KG1 (cell line): Measurements from ENCODE around the gene NCR1.
"Not testable (repeated sequence)": the region's sequence is repeated elsewhere in the genome, so short reads cannot be mapped to it uniquely, and the experiment has no call there.

Experiments
- DNase-seq: peaks from one replicate; lab custom pipeline; 2025; lab: John Stamatoyannopoulos, UW

Gene NCR1

GRCh38 chr19:54905803-54906511, at the start of gene NCR1:
Gene NCR1 (plus strand): TSS chr19:54906148. CDS start chr19:54906188, 40 bp downstream.
- DNase-seq, result no peak

- DNase-seq, result not testable (repeated sequence)
Observed at GRCh38 chr19:54858476-54858875, 47.5 kb upstream of the NCR1 start.

- DNase-seq, result not testable (repeated sequence)
Observed at GRCh38 chr19:54859421-54859820, 46.5 kb upstream of the NCR1 start.

- not testable (repeated sequence) for DNase-seq
Observed at GRCh38 chr19:54863459-54863858, 42.5 kb upstream of the NCR1 start.

GRCh38 chr19:54871696-54872095, 34.3 kb upstream of the NCR1 start:
- no peak for DNase-seq

- DNase-seq, result no peak
Observed at GRCh38 chr19:54873990-54874389, 32.0 kb upstream of the NCR1 start, which contains the start of gene FCAR. Gene FCAR (plus strand): TSS chr19:54874235. CDS start chr19:54874290, 55 bp downstream.

GRCh38 chr19:54875506-54875905, 30.4 kb upstream of the NCR1 start:
- peak; percentile 38 for DNase-seq

GRCh38 chr19:54877471-54877870, 28.5 kb upstream of the NCR1 start:
- no peak for DNase-seq

- DNase-seq, result no peak
Observed at GRCh38 chr19:54881884-54882283, 24.1 kb upstream of the NCR1 start.

- no peak for DNase-seq
Observed at GRCh38 chr19:54882758-54883157, 23.2 kb upstream of the NCR1 start.

GRCh38 chr19:54883228-54883627, 22.7 kb upstream of the NCR1 start:
- no peak for DNase-seq

GRCh38 chr19:54888239-54888638, 17.7 kb upstream of the NCR1 start:
- DNase-seq, result no peak

GRCh38 chr19:54889566-54889965, 16.4 kb upstream of the NCR1 start:
- no peak for DNase-seq

GRCh38 chr19:54893406-54893805, 12.5 kb upstream of the NCR1 start:
- no peak for DNase-seq

GRCh38 chr19:54894106-54894505, 11.8 kb upstream of the NCR1 start:
- DNase-seq, result not testable (repeated sequence)

- DNase-seq, result no peak
Observed at GRCh38 chr19:54896036-54896435, 9.9 kb upstream of the NCR1 start.

GRCh38 chr19:54898685-54899084, 7.3 kb upstream of the NCR1 start:
- DNase-seq, result not testable (repeated sequence)

GRCh38 chr19:54899646-54900045, 6.3 kb upstream of the NCR1 start:
- DNase-seq, result not testable (repeated sequence)

- DNase-seq, result not testable (repeated sequence)
Observed at GRCh38 chr19:54901153-54901552, 4.8 kb upstream of the NCR1 start.

GRCh38 chr19:54902061-54902460, 3.9 kb upstream of the NCR1 start:
- no peak for DNase-seq

GRCh38 chr19:54903303-54903702, 2.6 kb upstream of the NCR1 start:
- no peak for DNase-seq

- DNase-seq, result not testable (repeated sequence)
Observed at GRCh38 chr19:54904261-54904660, 1.7 kb upstream of the NCR1 start.

- no peak for DNase-seq
Observed at GRCh38 chr19:54905421-54905802, 536 bp upstream of the NCR1 start.

GRCh38 chr19:54906819-54907218, 871 bp downstream of the NCR1 start:
- DNase-seq, result no peak
